ENCODE data around the gene PRLHR. TPM values are rescaled to one million over a fixed set of nuclear protein-coding genes. Genes with fewer than 3 reads are reported as not detected.

Gene PRLHR
- total RNA-seq, 4 donors from 2014 or later: not detected

GRCh38 chr10:118547282-118547681, 48.2 kb downstream of the PRLHR start:
- intact Hi-C loops (cut with DNase I; ENCODE audit: low total_unique reads): no loop called here
- H3K4me3 ChIP-seq (ENCODE audit: low read depth, poor library complexity, severe bottlenecking): no peak overlapping the region
- no peak for TF ChIP-seq POLR2A (IDR thresholded peaks at IDR 0.05)
- TF ChIP-seq CTCF (IDR thresholded peaks at IDR 0.05): no peak
- WGBS, 2 donors: 44 to 51% methylated on average over 5 of the region's 5 CpGs
- DNase-seq (ENCODE audit: low spot score in 2 of 2): no peak

- TF ChIP-seq POLR2A (IDR thresholded peaks at IDR 0.05): no peak
- TF ChIP-seq CTCF (IDR thresholded peaks at IDR 0.05): no peak
- intact Hi-C loops (cut with DNase I; ENCODE audit: low total_unique reads): no loop called here
- no peak for DNase-seq (ENCODE audit: low spot score in 2 of 2)
- H3K4me3 ChIP-seq (ENCODE audit: low read depth, poor library complexity, severe bottlenecking): no peak overlapping the region
- 68 to 69% methylated on average over 2 of the region's 2 CpGs for WGBS, 2 donors
These were observed 49.0 kb downstream of the PRLHR start for GRCh38 chr10:118546479-118546878.

- 83 to 92% methylated on average over 1 of the region's 1 CpG for WGBS, 2 donors
- no peak overlapping the region for H3K4me3 ChIP-seq (ENCODE audit: low read depth, poor library complexity, severe bottlenecking)
- no peak for DNase-seq (ENCODE audit: low spot score in 2 of 2)
- TF ChIP-seq CTCF (IDR thresholded peaks at IDR 0.05): no peak
- TF ChIP-seq POLR2A (IDR thresholded peaks at IDR 0.05): no peak
- intact Hi-C loops (cut with DNase I; ENCODE audit: low total_unique reads): no loop called here
These were observed 50.1 kb downstream of the PRLHR start for GRCh38 chr10:118545381-118545780.

- H3K4me3 ChIP-seq (ENCODE audit: low read depth, poor library complexity, severe bottlenecking): no peak overlapping the region
- intact Hi-C loops (cut with DNase I; ENCODE audit: low total_unique reads): no loop called here
- DNase-seq (ENCODE audit: low spot score in 2 of 2): no peak
- 68% methylated on average over 4 of the region's 4 CpGs for WGBS, 2 donors
- TF ChIP-seq POLR2A (IDR thresholded peaks at IDR 0.05) (no peak), CTCF (IDR thresholded peaks at IDR 0.05) (no peak)
These were observed 51.0 kb downstream of the PRLHR start for GRCh38 chr10:118544401-118544948.

GRCh38 chr10:118543714-118544400, 51.6 kb downstream of the PRLHR start:
- no peak for DNase-seq (ENCODE audit: low spot score in 2 of 2)
- TF ChIP-seq CTCF (IDR thresholded peaks at IDR 0.05) (no peak), POLR2A (IDR thresholded peaks at IDR 0.05) (no peak)
- H3K4me3 ChIP-seq (ENCODE audit: low read depth, poor library complexity, severe bottlenecking): no peak overlapping the region
- intact Hi-C loops (cut with DNase I; ENCODE audit: low total_unique reads): no loop called here
- WGBS, 2 donors: 24 to 28% methylated on average over 13 of the region's 13 CpGs

GRCh38 chr10:118542745-118543144, 52.7 kb downstream of the PRLHR start:
- no peak for DNase-seq (ENCODE audit: low spot score in 2 of 2)
- no peak overlapping the region for H3K4me3 ChIP-seq (ENCODE audit: low read depth, poor library complexity, severe bottlenecking)
- no peak for TF ChIP-seq CTCF (IDR thresholded peaks at IDR 0.05)
- TF ChIP-seq POLR2A (IDR thresholded peaks at IDR 0.05): no peak
- 92 to 95% methylated on average over 1 of the region's 1 CpG for WGBS, 2 donors
- intact Hi-C loops (cut with DNase I; ENCODE audit: low total_unique reads): no loop called here

Measured in lower leg skin (tissue), 4 donors.